SK-N-SH (cell line): ENCODE data around the gene SUN5. TPM values are rescaled to one million over a fixed set of nuclear protein-coding genes. Genes with fewer than 3 reads are reported as not detected.

ENCODE experiments used
- CTCF ChIA-PET: fragments of 300-600, 350-600 bp; formaldehyde crosslinking; extraction: SDS; loops from one replicate; lab custom pipeline; 2021; lab: Yijun Ruan, JAX
- POLR2A ChIA-PET: fragments of 350-600 bp; sonication (Branson Sonifier 250); formaldehyde crosslinking; extraction: SDS; loops from one replicate; lab custom pipeline; 2020; ENCODE audit warnings: antibody characterized with exemption, inconsistent platforms; lab: Yijun Ruan, JAX
- DNase-seq: peaks from one replicate; pipeline ENCODE4 v3.0.0; 2012
- H2AFZ ChIP-seq: fragments of 200-600 bp; sonication (generic); 2 replicates; pipeline ENCODE4 v1.8.1; 2016; ENCODE audit warnings: antibody characterized with exemption, mild to moderate bottlenecking, low read depth
- H3F3A ChIP-seq: fragments of 200-600 bp; sonication (generic); replicated peaks from 2 replicates; pipeline ENCODE3; 2016; ENCODE audit warnings: antibody characterized with exemption, mild to moderate bottlenecking; ENCODE audit not compliant: insufficient read depth
- H3K27ac ChIP-seq, 2 experiments: fragments of 200-500 bp in 1 of 2; fragments of 200-600 bp in 1 of 2; sonication (Bioruptor generic) in 1 of 2; sonication (generic), shearing (Covaris generic) in 1 of 2; 2 replicates each; pipeline versions ENCODE4 v1.5.1 to v1.6.1; 2014 to 2016; ENCODE audit warnings: low read depth in 2 of 2, inconsistent platforms in 1 of 2, low read length in 1 of 2, mild to moderate bottlenecking in 1 of 2, mixed read lengths in 1 of 2
- H3K27me3 ChIP-seq: fragments of 200-600 bp; sonication (generic), shearing (Covaris generic); 2 replicates; pipeline ENCODE4 v1.6.1; 2016; ENCODE audit warnings: mixed run types; ENCODE audit not compliant: insufficient read depth
- H3K36me3 ChIP-seq, 2 experiments: fragments of 200-500 bp in 1 of 2; fragments of 200-600 bp in 1 of 2; sonication (Bioruptor generic) in 1 of 2; sonication (generic) in 1 of 2; replicated peaks in 1 of 2; 2 replicates each; pipeline versions ENCODE3 to v1.5.1; 2014 to 2016; ENCODE audit warnings: low read length in 1 of 2, mild to moderate bottlenecking in 1 of 2; ENCODE audit not compliant: insufficient read depth in 2 of 2, control insufficient read depth in 1 of 2
- H3K4me1 ChIP-seq, 2 experiments: fragments of 200-500 bp in 1 of 2; fragments of 200-600 bp in 1 of 2; sonication (Bioruptor generic) in 1 of 2; sonication (generic), shearing (Covaris generic) in 1 of 2; 2 replicates each; pipeline versions ENCODE4 v1.5.1 to v1.6.1; 2014 to 2016; ENCODE audit warnings: low read depth in 1 of 2, low read length in 1 of 2, mixed run types in 1 of 2; ENCODE audit not compliant: insufficient read depth in 2 of 2, control insufficient read depth in 1 of 2
- H3K4me2 ChIP-seq: fragments of 200-600 bp; sonication (generic), shearing (Covaris generic); 2 replicates; pipeline ENCODE4 v1.6.1; 2017; ENCODE audit warnings: mixed run types
- H3K4me3 ChIP-seq, 2 experiments: fragments of 200-500 bp in 1 of 2; fragments of 200-600 bp in 1 of 2; sonication (Bioruptor generic) in 1 of 2; sonication (generic), shearing (Covaris generic) in 1 of 2; 2 replicates each; pipeline versions ENCODE4 v1.5.1 to v1.8.1; 2014 to 2016; ENCODE audit warnings: low read depth in 2 of 2, inconsistent platforms in 1 of 2, low read length in 1 of 2, mild to moderate bottlenecking in 1 of 2, mixed read lengths in 1 of 2, moderate library complexity in 1 of 2
- H3K79me2 ChIP-seq: fragments of 200-600 bp; sonication (generic); 2 replicates; pipeline ENCODE4 v1.8.1; 2017; ENCODE audit warnings: mild to moderate bottlenecking; ENCODE audit not compliant: insufficient read depth
- H3K9ac ChIP-seq: fragments of 200-600 bp; sonication (generic); 2 replicates; pipeline ENCODE4 v1.6.1; 2017; ENCODE audit warnings: mixed run types
- H3K9me2 ChIP-seq: fragments of 200-600 bp; sonication (generic); 2 replicates; pipeline ENCODE4 v1.6.1; 2017; ENCODE audit warnings: mixed run types
- H3K9me3 ChIP-seq: fragments of 200-600 bp; sonication (generic); 2 replicates; pipeline ENCODE4 v1.6.1; 2017; ENCODE audit warnings: mixed run types, mild to moderate bottlenecking, moderate library complexity
- H4K20me1 ChIP-seq: fragments of 200-600 bp; sonication (generic); 2 replicates; pipeline ENCODE4 v1.6.1; 2017; ENCODE audit warnings: mild to moderate bottlenecking, mixed run types; ENCODE audit not compliant: insufficient read depth
- CHD2 ChIP-seq: fragments of 150-350 bp; IDR thresholded peaks from 2 replicates; pipeline ENCODE4 v1.6.1; 2018; ENCODE audit warnings: low read length; ENCODE audit not compliant: partially characterized antibody
- ELF1 ChIP-seq: IDR thresholded peaks from 2 replicates; pipeline ENCODE4 v1.4.0; 2012
- EP300 ChIP-seq, 2 experiments: IDR thresholded peaks; 2 replicates each; pipeline versions ENCODE4 v1.4.0 to v1.6.1; 2012; ENCODE audit warnings: borderline replicate concordance in 1 of 2, low read depth in 1 of 2, low read length in 1 of 2
- EZH2phosphoT487 ChIP-seq: fragments of 200-600 bp; sonication (generic); IDR thresholded peaks from 2 replicates; pipeline ENCODE4 v1.6.1; 2017; ENCODE audit warnings: low read depth, mixed run types, mild to moderate bottlenecking, antibody characterized with exemption, moderate library complexity, borderline replicate concordance
- FOXM1 ChIP-seq: IDR thresholded peaks from 2 replicates; pipeline ENCODE4 v1.4.0; 2012; ENCODE audit warnings: low read depth, mild to moderate bottlenecking
- MEF2A ChIP-seq: IDR thresholded peaks from 2 replicates; pipeline ENCODE4 v1.4.0; 2012; ENCODE audit warnings: low read depth, borderline replicate concordance
- RCOR1 ChIP-seq: fragments of 150-350 bp; IDR thresholded peaks from 2 replicates; pipeline ENCODE4 v1.6.1; 2017; ENCODE audit warnings: antibody characterized with exemption, low read length
- SIN3A ChIP-seq: IDR thresholded peaks from 2 replicates; pipeline ENCODE4 v1.6.1; 2012; ENCODE audit warnings: low read depth, mild to moderate bottlenecking, low read length, moderate library complexity, borderline replicate concordance
- SMC3 ChIP-seq: IDR thresholded peaks from 2 replicates; pipeline ENCODE4 v1.6.1; 2012; ENCODE audit warnings: low read depth, low read length, improper control_type of control experiment
- TAF1 ChIP-seq: IDR thresholded peaks from 2 replicates; pipeline ENCODE4 v1.6.1; 2012; ENCODE audit warnings: low read depth, mild to moderate bottlenecking, low read length, moderate library complexity, borderline replicate concordance
- YY1 ChIP-seq: IDR thresholded peaks from 2 replicates; pipeline ENCODE4 v1.4.0; 2012; ENCODE audit warnings: low read depth, mild to moderate bottlenecking
- WGBS: methylation state at CpG from one replicate; pipeline ENCODE4 v1.1.6; 2017; ENCODE audit warnings: low lambda C conversion rate; 5-methylcytosine and 5-hydroxymethylcytosine counted together
- polyA plus RNA-seq, 3 experiments: library from polyadenylated mRNA; depleted of rRNA; stranded (reverse); fragments of >200 nt; gene quantifications; 2 replicates each; pipeline ENCODE4 v1.2.3, GENCODE V29; 2012
- TF ChIP-seq, protein P1 (sequence below): IDR thresholded peaks from 2 replicates; pipeline ENCODE4 v1.4.0; 2012; ENCODE audit warnings: low read depth, borderline replicate concordance
- TF ChIP-seq, protein P2 (sequence below): IDR thresholded peaks from 2 replicates; pipeline ENCODE4 v1.4.0; 2012; ENCODE audit warnings: low read depth, borderline replicate concordance
- TF ChIP-seq, protein P3 (sequence below): fragments of 150-350 bp; IDR thresholded peaks from 2 replicates; pipeline ENCODE4 v1.6.1; 2016; ENCODE audit warnings: mild to moderate bottlenecking, low read depth, low read length

Gene SUN5
- polyA plus RNA-seq, 1 of the 3 experiments (the other 2 are of a cell fraction) = not detected

DNA sequence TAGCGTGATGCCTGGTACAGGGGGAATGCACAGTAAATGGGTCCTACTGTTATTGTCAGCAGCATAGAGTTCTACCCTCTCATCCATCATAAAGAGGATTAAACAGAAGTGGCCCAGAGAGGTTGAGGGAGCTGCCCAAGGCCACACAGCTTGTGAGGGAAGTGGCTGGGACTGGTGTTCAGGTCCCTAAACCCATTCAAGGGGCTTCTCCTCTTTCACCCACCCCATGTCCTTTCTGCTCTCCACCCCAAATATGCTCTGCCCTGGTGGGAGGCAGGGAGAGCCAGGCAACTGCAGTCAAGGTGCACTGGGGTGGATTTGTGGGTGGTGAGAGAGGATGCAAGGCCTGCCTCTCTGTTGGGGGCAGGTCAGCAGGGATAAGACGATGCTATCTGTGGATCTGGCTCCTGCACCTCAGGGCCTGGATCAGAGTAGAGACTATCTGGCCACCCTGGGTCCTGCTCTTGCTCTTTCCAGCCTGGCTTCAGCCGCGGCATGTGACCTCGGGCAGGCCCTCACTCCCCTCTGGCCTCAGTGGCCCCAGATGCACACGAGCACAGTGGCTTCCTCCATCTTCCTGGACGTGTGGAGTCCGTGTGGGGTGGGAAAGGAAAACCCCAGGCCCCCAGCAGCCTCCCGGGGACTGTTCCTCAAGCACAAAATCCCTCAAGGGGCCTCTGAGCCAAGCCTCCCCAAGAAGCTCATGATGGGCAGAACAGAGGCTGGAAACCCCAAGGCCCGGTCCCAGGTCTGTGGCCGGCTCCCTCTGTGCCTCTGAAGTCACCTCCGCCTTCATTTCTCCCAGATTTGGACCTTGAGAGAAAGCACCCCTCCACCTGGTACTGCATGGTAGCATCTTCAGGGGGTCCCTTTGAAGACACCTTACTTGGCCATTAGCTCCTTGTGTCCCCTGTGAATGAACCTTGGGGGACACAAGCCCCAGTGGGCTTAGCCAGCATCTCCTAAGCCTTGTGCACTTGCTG is 23.8 kb upstream of the SUN5 start:
- no peaks in the 10 kb centered on the region for H3F3A ChIP-seq

GRCh38 chr20:33026779-33027759 is 22.8 kb upstream of the SUN5 start:
- no peak overlapping the region for H3K27ac ChIP-seq
- no peaks in the 10 kb centered on the region for H3K36me3 ChIP-seq
- peaks cover 6% of the 10 kb centered on the region; the same call in 1 of the 2 replicates for H3K27me3 ChIP-seq
- no peaks in the 10 kb centered on the region for H3K9me3 ChIP-seq
- no peak overlapping the region for H3K4me2 ChIP-seq
- no peak overlapping the region for H3K9ac ChIP-seq
- no peaks in the 10 kb centered on the region for H3F3A ChIP-seq
- TF ChIP-seq FOXM1 = no peak
- TF ChIP-seq, protein P1, sequence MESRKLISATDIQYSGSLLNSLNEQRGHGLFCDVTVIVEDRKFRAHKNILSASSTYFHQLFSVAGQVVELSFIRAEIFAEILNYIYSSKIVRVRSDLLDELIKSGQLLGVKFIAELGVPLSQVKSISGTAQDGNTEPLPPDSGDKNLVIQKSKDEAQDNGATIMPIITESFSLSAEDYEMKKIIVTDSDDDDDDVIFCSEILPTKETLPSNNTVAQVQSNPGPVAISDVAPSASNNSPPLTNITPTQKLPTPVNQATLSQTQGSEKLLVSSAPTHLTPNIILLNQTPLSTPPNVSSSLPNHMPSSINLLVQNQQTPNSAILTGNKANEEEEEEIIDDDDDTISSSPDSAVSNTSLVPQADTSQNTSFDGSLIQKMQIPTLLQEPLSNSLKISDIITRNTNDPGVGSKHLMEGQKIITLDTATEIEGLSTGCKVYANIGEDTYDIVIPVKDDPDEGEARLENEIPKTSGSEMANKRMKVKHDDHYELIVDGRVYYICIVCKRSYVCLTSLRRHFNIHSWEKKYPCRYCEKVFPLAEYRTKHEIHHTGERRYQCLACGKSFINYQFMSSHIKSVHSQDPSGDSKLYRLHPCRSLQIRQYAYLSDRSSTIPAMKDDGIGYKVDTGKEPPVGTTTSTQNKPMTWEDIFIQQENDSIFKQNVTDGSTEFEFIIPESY = no peak
- no peak for TF ChIP-seq TAF1
- TF ChIP-seq CHD2 = no peak
- no peak for TF ChIP-seq EP300 (IDR thresholded peaks at IDR 0.05; ENCODE audit: borderline replicate concordance in 1 of 2, low read depth in 1 of 2, low read length in 1 of 2)
- TF ChIP-seq, protein P2, sequence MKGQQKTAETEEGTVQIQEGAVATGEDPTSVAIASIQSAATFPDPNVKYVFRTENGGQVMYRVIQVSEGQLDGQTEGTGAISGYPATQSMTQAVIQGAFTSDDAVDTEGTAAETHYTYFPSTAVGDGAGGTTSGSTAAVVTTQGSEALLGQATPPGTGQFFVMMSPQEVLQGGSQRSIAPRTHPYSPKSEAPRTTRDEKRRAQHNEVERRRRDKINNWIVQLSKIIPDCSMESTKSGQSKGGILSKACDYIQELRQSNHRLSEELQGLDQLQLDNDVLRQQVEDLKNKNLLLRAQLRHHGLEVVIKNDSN = no peak
- no peak for TF ChIP-seq MEF2A
- TF ChIP-seq EZH2phosphoT487 = no peak
- TF ChIP-seq, protein P3, sequence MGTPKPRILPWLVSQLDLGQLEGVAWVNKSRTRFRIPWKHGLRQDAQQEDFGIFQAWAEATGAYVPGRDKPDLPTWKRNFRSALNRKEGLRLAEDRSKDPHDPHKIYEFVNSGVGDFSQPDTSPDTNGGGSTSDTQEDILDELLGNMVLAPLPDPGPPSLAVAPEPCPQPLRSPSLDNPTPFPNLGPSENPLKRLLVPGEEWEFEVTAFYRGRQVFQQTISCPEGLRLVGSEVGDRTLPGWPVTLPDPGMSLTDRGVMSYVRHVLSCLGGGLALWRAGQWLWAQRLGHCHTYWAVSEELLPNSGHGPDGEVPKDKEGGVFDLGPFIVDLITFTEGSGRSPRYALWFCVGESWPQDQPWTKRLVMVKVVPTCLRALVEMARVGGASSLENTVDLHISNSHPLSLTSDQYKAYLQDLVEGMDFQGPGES = no peak
- TF ChIP-seq ELF1 = no peak
- H3K4me1 ChIP-seq = no peaks in the 10 kb centered on the region
- no peaks in the 10 kb centered on the region for H3K9me2 ChIP-seq
- no peaks in the 10 kb centered on the region for H4K20me1 ChIP-seq
- CTCF ChIA-PET = interaction anchor here (1.2 kb wide), 1 partner anchor 22 kb away, joined by 3 read pairs; no protein-coding TSS in a partner anchor
- POLR2A ChIA-PET = no interaction called here
- DNase-seq = no peak
- H3K4me3 ChIP-seq = no peak overlapping the region
- 23% methylated on average over 10 of the region's 10 CpGs for WGBS
- H2AFZ ChIP-seq = no peak overlapping the region
- H3K79me2 ChIP-seq = no peaks in the 10 kb centered on the region

More for the DNA sequence above, 23.8 kb upstream of the SUN5 start:
- H3K4me1 ChIP-seq = no peaks in the 10 kb centered on the region
- CTCF ChIA-PET = no interaction called here
- no peak for TF ChIP-seq MEF2A
- no peak for TF ChIP-seq YY1
- no peak for TF ChIP-seq RCOR1
- TF ChIP-seq SMC3 = no peak
- no peak for TF ChIP-seq SIN3A
- TF ChIP-seq, all 33 proteins: peak for 0
- Histone ChIP-seq H3K36me3 (no peaks in the 10 kb centered on the region), H3K4me2 (no peak overlapping the region), H3K27me3 (peaks cover 6% of the 10 kb centered on the region; the same call in 1 of the 2 replicates), H3K9me3 (no peaks in the 10 kb centered on the region), H4K20me1 (no peaks in the 10 kb centered on the region), H3K4me3 (no peak overlapping the region), H3K9me2 (no peaks in the 10 kb centered on the region), H3K79me2 (no peaks in the 10 kb centered on the region), H2AFZ (no peak overlapping the region), H3K9ac (no peak overlapping the region), H3K27ac (no peak overlapping the region)
- POLR2A ChIA-PET = no interaction called here
- WGBS = 8% methylated on average over 10 of the region's 12 CpGs
- no peak for DNase-seq
